ENCODE data around the gene QSOX2. TPM values are rescaled to one million over a fixed set of nuclear protein-coding genes. Genes with fewer than 3 reads are reported as not detected.
A peak's percentile ranks its signal among the peaks of the same experiment; 100 is the strongest.

The QSOX2 gene
- total RNA-seq, 6 donors from 2014 or later, result 6.9 to 14.8 (median 10.1) TPM

- Histone ChIP-seq H3K27me3 (no peaks in the 10 kb centered on the region), H3K4me3 (no peak overlapping the region), H3K27ac (no peak overlapping the region), H3K36me3 (no peaks in the 10 kb centered on the region), H3K4me1 (peaks cover 0 to 5% (median 0%) of the 10 kb centered on the region in 4 donors), H3K9me3 (no peaks in the 10 kb centered on the region)
- ATAC-seq (ENCODE audit: low FRiP score in 2 of 2) (no peak), DNase-seq (peak in 1 of 2 donors; percentile 54)
- TF ChIP-seq POLR2A (IDR thresholded peaks at IDR 0.05) (no peak), POLR2AphosphoS5 (IDR thresholded peaks at IDR 0.05) (no peak), EP300 (IDR thresholded peaks at IDR 0.05) (no peak), CTCF (IDR thresholded peaks at IDR 0.05) (no peak)
- WGBS, 2 donors, result 86 to 90% methylated on average over 2 to 14 of the region's 14 CpGs
These were observed 32.1 kb upstream of the QSOX2 start for GRCh38 chr9:136277746-136278145.

GRCh38 chr9:136276716-136277115 is 31.1 kb upstream of the QSOX2 start:
- DNase-seq (peak in 1 of 2 donors; percentile 43), ATAC-seq (ENCODE audit: low FRiP score in 2 of 2) (no peak)
- no peak overlapping the region for H3K27ac ChIP-seq
- no peaks in the 10 kb centered on the region for H3K9me3 ChIP-seq
- H3K4me1 ChIP-seq, result no peaks in the 10 kb centered on the region
- no peaks in the 10 kb centered on the region for H3K27me3 ChIP-seq
- TF ChIP-seq CTCF (IDR thresholded peaks at IDR 0.05) (no peak), POLR2AphosphoS5 (IDR thresholded peaks at IDR 0.05) (no peak), EP300 (IDR thresholded peaks at IDR 0.05) (no peak), POLR2A (IDR thresholded peaks at IDR 0.05) (no peak)
- H3K36me3 ChIP-seq, result no peaks in the 10 kb centered on the region
- WGBS, 2 donors, result 76 to 85% methylated on average over 5 to 11 of the region's 11 CpGs
- H3K4me3 ChIP-seq, result no peak overlapping the region

- Histone ChIP-seq H3K27ac (no peak overlapping the region), H3K9me3 (no peaks in the 10 kb centered on the region), H3K4me3 (no peak overlapping the region), H3K27me3 (no peaks in the 10 kb centered on the region), H3K36me3 (no peaks in the 10 kb centered on the region), H3K4me1 (no peaks in the 10 kb centered on the region)
- TF ChIP-seq CTCF (IDR thresholded peaks at IDR 0.05), result no peak
- TF ChIP-seq EP300 (IDR thresholded peaks at IDR 0.05), result no peak
- no peak for TF ChIP-seq POLR2AphosphoS5 (IDR thresholded peaks at IDR 0.05)
- no peak for TF ChIP-seq POLR2A (IDR thresholded peaks at IDR 0.05)
- DNase-seq (peak in 1 of 2 donors; percentile 66), ATAC-seq (ENCODE audit: low FRiP score in 2 of 2) (peak in 1 of 2 donors; percentile 15)
- WGBS, 2 donors, result 61 to 63% methylated on average over 10 to 16 of the region's 21 CpGs
These were observed 30.2 kb upstream of the QSOX2 start for GRCh38 chr9:136275655-136276429.

- TF ChIP-seq POLR2A (IDR thresholded peaks at IDR 0.05) (no peak), POLR2AphosphoS5 (IDR thresholded peaks at IDR 0.05) (no peak), EP300 (IDR thresholded peaks at IDR 0.05) (no peak), CTCF (IDR thresholded peaks at IDR 0.05) (no peak)
- Histone ChIP-seq H3K27me3 (no peaks in the 10 kb centered on the region), H3K4me3 (no peak overlapping the region), H3K36me3 (no peaks in the 10 kb centered on the region), H3K9me3 (no peaks in the 10 kb centered on the region), H3K27ac (no peak overlapping the region), H3K4me1 (no peaks in the 10 kb centered on the region)
- peak in 1 of 2 donors; percentile 74 for DNase-seq
- 74 to 77% methylated on average over 15 to 28 of the region's 28 CpGs for WGBS, 2 donors
- ATAC-seq (ENCODE audit: low FRiP score in 2 of 2), result peak in 1 of 2 donors; percentile 5
These were observed 29.4 kb upstream of the QSOX2 start for GRCh38 chr9:136274786-136275654.

All from upper lobe of left lung (tissue), 6 donors.